Islet precursor cell (in vitro differentiated cells): ENCODE data around the gene LOXL1.
A peak's percentile ranks its signal among the peaks of the same experiment; 100 is the strongest.

Experiments used
- DNase-seq: peaks from one replicate; pipeline ENCODE4 v3.0.0-alpha.2; 2018

LOXL1 gene

DNA sequence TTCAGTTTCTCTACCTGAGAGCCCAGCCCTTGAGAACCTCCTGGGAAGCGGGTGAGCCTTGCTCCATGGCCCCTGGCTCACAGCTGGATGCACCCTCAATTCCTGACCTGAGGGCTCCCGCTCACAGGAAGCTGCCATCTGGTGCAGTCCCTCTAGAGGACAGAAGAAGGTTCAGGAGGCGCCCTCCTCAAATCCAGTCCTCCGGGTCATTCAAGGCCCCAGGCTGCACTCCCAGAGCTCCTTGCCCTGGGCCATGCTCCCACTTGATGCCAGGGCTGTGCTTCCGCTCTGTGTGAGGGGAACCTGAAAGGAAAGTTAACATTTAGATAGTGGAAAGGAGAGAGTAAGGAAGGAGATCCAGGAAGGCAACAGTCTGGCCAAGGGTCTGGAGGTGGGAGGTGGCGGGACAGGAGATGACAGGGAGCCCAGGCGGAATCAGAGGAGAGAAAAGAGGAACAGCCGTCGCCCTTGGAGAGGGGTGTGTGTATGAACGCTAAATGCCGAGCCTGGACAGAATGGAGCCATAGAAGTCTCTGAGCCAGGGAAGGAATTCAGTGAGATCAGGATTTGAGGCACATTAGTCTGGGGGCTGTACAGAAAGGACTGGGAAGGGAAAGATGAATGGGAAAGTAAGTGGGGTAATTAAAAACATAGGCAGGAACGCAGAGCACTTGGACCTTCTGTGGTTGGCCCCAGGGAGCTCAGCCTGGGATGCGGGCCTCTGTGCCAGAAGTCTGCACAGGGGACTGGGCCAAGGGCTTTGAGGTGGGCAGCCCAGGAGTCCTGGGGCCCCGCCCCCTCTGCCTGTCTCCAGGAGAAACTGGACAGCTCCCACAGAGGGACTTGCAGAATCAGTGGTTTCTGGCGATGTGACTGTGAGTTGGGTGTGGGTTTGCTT is 26.8 kb upstream of the LOXL1 start:
- no peak for DNase-seq

DNA sequence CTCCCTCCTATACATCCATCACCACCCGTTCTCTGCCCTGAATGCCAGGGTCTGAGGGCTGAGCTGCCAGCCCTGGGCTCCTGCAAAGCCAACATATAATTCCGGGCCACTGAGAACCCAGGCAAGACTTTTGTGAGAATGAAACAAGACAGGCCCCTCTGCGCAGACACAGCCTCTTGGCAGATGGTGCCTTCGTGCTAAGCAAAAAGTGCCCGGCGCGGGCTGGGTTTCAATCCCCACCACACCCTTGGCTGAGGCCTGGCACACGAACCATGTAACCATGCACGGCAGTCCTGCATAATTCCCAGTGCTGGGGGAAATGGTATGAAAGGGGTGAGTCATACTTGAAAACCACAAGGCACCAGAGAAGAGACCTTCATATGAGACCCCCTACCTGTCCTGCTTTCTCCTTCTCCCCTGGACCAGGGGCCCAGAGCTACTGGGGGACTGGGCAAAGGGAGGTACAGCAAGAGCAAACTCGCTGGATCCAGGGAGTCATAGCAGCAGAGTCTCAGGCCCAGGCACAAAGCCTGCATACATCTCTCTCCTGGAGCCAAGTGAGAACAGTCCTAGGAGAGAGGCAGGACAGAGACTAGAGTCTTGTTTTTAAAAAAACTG is 26.1 kb upstream of the LOXL1 start:
- no peak for DNase-seq

DNA sequence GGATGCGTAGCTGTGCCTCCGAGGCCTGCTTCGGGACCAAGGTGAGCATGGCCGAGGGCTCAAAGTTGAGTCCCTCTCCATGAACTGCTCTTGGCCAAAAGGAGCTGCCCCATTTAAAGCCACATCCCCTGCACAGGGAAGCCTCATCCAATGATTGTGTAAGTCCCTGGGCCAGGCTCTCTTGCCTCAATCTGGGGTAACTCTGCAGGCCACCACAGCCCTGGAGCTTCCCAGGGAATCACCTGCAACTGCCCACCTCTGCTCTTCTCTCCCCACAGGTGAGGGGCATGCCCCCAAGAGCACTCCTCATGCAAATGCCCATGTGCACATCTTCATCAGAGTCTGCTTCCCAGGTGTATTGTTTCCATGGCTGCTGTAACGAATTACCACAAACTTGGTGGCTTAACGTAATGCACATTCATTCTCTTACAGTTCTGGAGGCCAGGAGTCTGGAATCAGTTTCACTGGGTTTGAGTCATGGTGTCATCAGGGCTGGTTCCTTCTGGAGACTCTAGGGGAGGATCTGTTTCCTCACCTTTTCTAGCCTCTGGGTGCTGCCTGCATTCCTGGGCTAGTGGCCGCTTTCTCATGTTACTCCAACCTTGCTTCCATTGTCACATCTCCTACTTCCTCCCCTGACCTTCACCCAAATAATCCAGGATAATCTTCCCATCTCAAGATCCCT is 25.0 kb upstream of the LOXL1 start:
- no peak for DNase-seq

DNA sequence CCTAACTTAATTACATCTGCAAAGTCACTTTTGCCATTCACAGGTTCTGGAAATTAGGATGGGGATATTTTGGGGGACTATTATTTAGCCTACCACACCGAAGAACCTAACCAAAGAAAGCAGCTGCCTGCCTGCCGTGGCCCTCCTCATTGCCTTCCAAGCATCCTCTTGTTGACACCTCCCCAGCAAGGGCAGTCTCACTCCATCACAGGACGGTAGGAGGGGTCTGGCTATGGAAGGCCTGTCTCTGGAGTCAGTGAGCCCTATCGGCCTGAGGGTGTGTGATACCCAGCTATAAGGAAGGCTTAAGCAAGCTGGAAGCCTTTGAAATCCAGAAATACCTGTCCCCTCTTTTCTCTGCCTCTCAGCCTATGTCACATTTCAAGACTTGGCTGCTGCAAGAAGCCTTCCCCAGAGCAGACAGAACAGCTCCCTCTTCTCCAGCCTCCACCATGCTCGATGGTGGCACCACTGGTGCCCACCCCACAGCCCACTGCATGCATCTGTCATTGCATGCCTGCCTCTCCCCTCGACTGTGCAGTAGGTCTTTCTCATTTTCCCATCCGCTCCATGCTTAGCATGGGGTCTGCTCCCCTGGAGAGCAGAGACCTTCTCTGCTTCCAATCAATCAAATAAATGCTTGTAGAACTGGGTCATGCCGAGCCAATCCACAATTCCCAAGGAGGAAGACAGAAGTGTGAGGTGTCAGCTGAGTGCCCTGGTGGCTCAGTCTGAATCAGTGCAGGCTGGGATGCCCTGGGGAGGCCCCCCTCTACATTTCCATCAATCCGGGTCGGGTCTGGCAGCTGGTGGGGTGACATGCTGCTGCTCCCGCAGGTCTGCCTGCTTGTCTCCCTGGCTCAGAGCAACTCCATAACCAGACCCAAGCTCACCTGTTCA is 23.9 kb upstream of the LOXL1 start:
- no peak for DNase-seq

DNA sequence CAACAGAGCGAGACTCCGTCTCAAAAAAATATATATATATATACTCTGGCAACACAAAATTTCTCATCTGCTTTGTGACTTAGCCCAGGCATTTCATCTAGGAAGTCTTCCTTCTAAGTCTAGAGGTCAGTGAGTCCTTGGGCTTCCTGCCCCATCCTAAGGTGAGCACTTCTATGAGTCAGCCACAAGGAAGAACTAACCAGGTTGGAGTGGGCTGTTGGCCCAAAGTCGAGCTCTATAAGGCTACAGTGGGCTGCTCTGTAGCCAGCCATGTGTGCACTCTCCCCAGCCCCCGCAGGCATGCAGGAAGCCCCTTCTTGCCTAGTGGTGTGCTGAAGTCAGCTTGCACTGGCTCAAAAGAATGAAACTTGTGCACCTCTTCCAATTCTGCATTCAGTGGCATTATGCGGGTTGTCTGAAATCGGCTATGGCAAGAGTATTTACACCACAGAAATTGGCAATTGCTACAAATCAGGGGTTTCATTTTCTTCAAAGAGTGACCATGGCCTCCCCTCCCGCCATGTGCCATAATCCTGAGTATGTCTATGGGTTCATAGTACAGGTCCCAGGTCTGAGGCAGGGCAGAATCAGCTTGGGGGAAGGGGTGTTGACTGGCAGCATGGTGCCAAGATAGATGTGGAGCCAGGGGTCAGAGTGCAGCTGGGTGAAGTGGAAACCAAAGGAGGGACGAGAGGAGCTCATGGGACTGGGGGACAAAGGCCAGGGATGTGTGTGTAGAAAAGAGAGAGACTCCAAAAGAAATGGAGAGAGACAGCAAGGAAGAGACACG is 22.0 kb upstream of the LOXL1 start:
- DNase-seq = no peak

DNA sequence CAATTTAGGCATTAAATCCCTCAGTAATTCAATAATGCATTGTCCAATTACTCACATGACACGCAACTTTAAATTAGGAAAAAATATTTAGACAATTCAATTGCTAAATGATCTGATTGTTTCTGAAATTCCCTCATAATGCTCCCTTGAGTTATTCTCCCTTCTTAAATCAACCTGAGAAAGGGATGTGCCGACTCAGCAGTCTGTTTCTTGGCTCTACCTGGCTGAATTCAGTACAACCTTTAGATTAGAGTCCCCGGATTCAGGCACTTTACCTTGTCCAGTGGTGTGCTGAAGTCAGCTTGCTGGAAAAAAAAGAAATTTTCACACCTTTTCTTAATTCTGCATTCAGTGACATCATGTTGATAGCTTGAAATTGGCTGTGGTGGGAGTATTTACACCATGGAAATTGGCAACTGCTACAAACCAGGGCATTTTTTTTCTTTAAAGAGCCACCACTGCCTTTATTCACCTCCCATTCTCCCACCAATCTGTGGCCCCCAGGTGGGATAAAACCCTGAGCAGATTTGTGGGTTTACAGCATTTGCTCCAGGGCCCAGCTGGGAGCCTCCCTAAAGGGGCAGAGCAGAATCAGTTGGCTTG is 20.9 kb upstream of the LOXL1 start:
- no peak for DNase-seq

DNA sequence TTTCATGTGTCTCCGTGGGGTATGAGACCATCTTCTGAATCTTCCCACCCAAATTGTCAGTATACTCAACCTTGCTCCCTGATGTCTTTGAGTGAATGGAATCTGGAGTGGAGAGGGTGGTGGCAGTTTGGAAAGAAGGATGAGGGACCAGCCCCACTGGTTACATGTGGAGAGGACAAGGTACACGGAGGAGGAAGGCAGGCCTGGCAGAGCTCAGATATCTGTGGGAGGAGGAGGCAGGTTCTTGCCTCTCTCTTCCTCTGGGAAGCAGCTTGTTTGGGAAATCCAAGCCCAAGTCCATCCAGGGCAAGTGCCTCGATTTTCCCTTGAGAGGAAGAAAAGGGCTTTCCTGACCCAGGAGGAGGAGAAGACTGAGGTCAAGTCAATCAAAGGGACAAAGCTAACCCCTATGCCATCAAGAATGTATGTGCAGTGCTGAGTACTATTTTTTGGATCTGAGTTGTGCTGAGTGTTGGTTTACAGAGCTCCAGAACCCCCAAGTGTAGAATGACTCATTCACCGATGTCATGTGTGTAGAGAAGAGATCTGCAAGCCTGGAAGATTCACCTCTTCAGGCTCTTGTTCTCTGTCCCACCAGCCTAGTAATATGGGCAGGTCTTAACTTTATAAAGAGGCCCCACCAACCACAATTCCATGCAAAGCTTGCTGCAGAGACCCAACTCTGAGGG is 19.8 kb upstream of the LOXL1 start:
- DNase-seq = no peak

DNA sequence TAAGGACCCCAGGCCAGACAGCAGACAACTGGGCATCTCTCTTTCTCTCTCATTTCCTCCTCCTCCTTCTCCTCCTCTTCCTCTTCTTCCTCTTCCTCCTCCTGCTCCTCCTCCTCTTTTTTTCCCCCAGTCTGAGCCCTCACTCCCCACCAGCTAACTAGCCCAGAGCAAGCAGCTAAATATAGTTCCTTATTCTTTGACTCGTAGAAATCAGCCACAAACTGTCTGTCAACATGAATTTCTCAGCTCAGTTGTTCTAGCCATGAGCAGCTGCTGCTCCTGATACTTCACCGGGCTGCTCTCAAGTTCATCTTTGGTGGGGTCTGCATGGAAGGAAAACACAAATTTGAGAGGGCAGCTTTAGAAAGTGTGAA is 19.2 kb upstream of the LOXL1 start:
- no peak for DNase-seq

DNA sequence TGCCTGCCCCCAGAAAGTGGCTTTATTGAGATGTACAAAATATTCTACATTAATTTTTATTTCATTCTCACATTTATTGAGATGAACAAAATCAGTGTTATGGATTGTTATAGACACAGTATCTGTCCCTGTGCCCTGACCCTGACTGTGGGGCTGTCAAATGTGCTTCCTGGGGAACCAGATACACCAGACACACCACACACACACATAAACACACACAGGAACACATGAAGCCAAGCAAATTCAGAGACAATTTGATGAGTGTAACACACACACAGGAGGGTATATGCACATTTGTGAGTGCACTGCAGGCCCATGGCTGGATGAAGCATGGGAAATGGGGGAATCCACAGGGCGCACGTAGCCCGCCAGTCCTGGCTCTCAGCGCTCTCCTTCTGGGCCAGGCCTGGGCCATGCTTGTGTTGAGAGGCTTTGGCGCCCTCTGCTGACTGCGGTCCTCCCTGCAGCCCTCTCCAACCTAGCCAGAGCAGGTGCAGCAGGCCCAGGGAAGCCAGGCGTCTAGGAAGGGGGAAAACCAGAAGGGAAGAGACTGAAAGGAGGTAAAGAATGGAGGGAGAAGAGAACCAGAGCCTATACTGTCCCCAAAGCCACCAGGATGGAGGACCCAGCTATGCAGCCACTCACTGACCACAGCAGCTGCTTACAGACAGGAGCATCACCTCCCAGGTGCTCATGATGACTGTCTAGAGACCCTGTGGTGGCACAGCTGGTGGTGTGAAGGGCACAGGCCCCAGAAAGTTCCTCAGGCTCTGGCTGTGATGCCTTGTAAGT is 18.0 kb upstream of the LOXL1 start:
- peak; percentile 92 for DNase-seq

DNA sequence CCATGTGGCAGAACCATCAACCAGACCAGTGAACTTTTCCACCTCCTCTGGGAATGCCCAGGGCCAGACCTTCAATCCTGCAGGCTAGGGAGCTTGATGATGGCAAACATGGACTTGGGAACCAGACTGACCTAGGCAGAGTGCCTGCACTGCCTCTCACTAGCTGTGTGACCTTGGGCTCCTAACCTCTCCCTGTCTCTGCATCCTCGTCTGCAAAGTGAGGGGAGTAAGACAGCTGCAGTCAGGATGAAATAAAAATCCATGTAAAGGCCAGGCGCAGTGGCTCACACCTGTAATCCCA is 17.5 kb upstream of the LOXL1 start:
- no peak for DNase-seq

DNA sequence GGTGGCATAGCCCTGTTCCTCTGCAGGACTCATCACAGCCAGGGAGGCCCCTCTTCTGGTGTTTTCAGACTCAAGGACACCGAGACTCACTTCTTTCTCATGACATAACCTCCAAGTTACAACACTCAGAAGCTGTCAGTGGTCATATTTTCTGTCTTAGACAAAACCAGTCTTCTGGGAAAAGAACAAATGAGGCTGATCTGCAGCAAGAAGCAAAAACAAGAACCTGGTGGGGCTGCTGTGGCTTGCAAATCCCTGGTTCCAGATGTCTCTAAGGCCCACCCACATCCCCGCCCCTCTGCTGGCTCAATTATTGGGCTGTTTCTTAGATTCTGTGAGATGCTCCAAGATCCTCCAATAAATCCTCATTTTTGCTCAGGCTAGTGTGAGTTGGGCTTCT is 16.6 kb upstream of the LOXL1 start:
- DNase-seq = no peak

DNA sequence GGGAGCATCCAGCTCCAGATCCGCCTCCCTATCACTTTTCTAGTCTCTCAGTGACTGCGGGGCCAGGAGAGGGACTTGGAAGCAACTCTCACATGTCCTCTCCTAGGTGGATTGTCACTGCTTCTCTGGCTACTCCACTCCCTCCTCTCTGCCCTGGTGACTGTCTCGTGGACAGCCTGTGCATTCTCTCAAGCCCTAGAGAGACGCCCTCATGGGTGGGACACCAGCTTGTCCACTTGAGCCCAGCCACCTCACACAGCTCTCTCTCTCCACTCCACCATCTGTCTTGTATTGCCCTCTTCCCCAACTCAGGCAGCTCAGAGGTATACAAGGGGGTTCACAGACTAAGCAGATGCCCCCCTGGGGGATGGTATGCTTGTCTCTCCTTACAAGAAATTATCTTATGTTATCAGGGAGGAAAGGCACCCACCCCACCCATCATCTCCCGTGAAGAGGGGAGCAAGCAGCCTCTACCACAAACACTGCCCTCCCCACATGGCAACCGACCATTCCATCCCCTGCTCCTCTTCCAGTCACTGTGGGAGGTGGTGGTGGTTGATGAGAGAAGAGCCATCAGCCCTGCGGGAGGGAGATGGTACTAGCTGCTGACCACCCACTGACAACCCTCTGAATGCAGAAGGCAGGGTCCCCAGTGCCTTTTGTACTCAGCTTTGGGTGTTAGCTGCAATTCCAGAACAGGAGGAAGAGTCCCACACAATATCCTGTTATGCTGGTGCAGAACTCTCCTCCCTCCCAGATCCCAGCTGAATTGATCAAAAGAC is 15.5 kb upstream of the LOXL1 start:
- no peak for DNase-seq

DNA sequence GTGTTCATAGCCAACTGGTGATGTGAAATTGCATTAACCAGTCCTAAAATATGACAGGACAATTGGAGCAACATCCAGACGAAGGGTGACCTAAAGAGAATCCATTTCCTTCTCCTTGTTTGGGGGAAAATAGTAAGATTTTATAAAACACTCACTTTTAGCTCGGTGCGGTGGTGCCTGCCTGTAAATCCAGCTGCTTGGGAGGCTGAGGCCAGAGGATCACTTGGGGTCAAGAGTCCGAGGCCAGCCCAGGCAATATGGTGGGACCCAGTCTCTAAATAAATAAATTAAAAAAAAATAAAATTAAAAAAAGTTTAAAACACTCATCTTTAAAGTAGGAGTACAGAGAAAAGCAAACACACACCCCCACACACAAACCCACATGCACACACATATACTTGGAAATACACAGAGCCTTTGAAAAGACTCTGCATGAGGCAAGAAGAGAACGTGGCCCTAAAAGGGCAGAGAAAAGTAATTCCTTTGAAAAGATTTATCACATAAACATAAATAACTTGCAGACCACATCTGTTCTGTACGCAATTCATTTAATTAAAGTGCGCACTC is 14.1 kb upstream of the LOXL1 start:
- no peak for DNase-seq

DNA sequence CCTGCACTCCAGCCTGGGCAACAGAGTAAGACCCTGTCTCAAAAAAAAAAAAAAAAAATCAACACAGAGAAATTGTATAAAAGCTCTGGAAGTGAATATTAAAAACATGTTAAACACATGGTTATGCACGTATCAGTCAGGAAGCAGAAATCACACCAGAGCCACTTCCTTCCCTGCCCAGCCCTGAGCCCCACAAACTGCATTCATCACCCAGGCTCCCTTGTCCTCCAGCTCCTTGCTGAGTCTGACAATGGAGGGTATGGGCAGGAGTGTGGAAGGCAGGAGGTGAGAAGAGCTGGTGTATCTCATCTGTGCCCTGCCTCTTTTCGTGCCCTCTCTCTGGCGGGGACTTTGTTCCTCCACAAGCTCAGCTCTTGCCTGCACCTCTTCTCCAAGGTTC is 12.1 kb upstream of the LOXL1 start:
- DNase-seq = no peak

DNA sequence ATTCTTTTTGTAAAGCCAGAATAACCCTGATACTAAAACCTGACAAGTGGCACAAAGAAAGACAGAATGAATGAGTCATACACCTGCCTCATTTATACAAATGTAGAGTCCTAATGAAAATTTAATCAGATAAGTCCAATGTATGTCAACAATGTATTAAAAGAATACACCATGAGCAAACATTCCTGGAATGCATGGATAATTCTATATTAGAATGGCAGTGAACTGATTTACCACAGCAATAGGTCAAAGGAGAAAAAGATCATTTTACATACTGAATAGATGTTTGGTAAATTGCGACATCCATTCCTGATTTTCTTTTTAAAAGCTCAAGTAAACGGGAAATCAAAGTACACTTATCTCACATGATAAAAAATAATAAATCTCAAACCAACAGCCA is 11.2 kb upstream of the LOXL1 start:
- DNase-seq = no peak

DNA sequence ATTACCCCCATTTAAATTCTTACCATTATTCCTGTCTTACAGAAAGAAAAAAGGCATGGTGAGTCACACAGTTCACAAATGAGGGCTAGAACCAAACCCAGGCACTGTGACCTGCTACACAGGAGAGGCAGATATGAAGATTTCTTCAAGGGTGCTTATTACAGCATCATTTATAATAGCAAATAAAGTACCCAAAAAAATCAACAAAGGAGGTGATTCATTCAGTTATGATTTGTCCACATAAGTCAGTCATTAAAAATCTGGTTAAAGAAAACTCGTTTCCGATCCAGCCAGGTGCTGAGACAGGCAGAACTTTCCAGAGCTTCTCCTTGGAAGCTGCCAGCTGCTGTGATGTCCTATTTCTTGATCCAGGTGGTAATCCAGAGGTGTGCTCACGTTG is 7.5 kb upstream of the LOXL1 start:
- no peak for DNase-seq

DNA sequence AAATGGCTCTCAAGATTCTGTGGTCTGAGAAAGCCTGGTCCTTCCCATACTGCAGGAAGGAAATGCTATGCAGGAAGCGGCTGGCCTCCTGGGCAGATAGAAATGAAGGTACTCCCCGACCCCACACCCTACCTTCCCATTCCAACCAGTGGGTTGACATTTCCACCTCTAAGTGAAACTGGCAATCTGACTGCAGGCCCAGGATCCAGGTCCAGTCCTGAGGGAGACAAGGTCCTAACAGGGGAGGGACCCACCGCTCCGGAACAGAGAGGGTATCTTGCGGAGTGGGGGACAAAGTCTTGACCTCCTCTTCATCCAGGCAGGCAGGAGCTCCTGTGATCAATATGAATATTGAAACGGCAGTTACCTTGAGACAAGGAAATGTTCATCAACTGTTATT is 6.6 kb upstream of the LOXL1 start:
- DNase-seq = no peak

DNA sequence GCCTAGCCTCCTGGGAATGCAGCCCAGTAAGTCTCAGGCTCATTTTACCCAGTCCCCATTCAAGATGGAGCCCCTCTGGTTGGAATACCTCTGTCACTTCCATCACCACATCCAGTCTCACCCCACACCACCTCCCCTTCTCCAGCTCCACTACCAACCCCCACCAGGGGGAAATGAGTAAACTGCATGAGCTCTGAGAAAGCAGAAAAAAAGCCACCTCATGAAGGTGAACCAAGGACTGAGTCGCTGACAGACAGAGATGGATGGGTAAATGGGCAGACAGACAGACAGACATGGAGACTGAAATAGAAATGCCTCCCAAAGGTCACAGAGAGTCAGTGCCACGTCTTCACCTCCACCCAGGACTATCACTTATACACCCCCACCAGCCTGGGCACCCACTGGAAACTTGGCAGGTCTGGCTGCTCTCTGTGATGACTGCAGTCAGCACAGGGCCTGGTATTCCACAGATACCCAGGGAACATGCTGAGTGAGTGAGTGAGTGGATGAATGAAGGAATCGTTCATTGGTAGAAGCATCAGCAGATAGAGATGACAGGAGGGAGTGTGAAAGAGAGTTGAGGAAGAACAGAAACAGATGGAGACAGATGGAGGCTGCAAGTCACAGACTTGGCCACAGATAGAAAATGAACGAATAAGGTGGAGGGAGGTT is 4.9 kb upstream of the LOXL1 start:
- no peak for DNase-seq
